Stimulated activated CD4-positive, alpha-beta T cell treated with anti-CD3 and anti-CD28 coated beads, TNF-alpha, amount 100 ng/mL, for 24 hours (primary cell): ENCODE measurements around the gene PLLP.

ENCODE experiments used
- DNase-seq, 3 experiments: peaks; one replicate each; pipeline ENCODE4 v3.0.0-alpha.2; 2020; ENCODE audit warnings: low read depth in 3 of 3

The PLLP gene, protein sequence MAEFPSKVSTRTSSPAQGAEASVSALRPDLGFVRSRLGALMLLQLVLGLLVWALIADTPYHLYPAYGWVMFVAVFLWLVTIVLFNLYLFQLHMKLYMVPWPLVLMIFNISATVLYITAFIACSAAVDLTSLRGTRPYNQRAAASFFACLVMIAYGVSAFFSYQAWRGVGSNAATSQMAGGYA

GRCh38 chr16:57284209-57284951 is at the start of gene PLLP:
Gene PLLP, minus strand, starts transcription at chr16:57284672. Its CDS starts 132 bp downstream, at chr16:57284540.
- DNase-seq = peak in 1 of 3 experiments; percentile 44

GRCh38 chr16:57333402-57333801 is 48.9 kb upstream of the PLLP start:
- DNase-seq = no peak

DNA sequence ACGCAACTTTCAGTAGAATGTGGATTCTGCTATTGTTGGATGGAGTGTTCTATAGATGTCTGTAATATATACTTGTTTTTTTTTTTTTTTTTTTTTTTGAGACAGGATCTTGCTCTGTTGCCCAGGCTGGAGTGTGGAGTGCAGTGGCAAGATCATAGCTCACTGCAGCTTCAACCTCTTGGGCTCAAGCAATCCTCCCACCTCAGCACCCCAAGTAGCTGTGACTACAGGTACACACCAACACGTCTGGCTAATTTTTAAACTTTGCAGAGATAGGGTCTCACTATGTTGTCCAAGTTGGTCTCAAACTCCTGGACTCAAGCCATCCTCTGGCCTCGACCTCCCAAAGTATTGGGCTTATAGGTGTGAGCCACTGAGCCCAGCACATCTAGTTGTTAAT is 46.9 kb upstream of the PLLP start:
- no peak for DNase-seq

DNA sequence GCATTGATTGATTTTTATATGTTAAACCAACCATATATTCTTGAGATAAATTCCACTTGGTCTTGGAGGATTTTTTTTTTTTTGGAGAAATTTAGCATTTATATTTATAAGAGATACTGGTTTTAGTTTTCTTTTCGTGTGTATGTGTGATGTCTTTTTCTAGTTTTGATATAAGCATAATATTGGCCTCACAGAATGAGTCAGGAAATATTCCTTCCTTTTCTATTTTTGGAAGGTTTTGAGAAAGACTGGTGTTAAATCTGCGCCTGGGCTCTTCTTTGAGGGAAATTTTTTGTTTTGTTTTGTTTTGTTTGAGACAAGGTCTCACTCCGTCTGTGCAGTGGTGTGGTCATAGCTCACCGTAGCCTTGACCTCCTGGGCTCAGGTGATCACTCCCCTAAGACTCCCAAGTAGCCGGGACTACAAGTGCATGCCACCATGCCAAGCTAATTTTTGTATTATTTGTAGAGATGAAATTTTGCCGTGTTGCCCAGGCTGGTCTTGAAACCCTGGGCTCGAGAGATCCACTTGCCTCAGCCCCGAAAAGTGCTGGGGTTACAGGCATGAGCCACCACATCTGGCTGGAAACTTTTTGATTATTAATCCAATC is 45.4 kb upstream of the PLLP start:
- no peak for DNase-seq

DNA sequence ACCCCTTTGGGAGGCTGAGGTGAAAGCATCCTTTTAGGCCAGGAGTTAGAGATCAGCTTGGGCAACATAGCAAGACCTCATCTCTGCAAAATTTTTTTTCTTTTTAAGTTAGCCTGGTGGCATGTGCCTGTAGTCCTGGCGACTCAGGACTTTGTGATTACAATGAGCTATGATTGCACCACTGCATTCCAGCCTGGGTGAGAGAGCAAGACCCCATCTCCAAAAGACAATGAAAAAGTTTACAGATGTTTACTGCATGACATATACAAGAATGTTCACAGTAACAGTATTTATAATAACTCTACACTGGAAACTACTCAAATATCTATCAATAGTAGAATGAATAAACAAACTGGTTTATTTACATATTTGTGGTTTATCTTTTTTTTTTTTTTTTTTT is 41.0 kb upstream of the PLLP start:
- no peak for DNase-seq

DNA sequence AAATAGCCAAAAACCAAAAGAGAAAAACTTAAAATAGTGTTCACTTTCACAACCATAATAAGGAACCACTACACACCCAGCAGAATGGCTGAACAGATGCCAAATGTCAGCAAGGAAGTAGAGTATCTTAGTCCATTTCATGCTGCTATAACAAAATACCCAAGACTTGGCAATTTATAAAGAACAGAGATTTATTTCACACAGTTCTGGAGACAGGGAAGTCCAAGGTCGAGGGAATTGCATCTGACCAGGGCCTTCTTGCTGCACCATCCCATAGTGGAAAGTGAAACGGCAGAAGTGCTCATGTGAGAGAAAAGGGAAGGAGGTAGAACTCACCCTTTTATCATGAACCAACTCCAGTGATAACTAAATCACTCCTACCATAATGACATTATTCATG is 40.3 kb upstream of the PLLP start:
- DNase-seq = no peak

- no peak for DNase-seq
These were observed 35.2 kb upstream of the PLLP start for GRCh38 chr16:57319646-57320045.

GRCh38 chr16:57318240-57318970 is 33.9 kb upstream of the PLLP start:
- no peak for DNase-seq

DNA sequence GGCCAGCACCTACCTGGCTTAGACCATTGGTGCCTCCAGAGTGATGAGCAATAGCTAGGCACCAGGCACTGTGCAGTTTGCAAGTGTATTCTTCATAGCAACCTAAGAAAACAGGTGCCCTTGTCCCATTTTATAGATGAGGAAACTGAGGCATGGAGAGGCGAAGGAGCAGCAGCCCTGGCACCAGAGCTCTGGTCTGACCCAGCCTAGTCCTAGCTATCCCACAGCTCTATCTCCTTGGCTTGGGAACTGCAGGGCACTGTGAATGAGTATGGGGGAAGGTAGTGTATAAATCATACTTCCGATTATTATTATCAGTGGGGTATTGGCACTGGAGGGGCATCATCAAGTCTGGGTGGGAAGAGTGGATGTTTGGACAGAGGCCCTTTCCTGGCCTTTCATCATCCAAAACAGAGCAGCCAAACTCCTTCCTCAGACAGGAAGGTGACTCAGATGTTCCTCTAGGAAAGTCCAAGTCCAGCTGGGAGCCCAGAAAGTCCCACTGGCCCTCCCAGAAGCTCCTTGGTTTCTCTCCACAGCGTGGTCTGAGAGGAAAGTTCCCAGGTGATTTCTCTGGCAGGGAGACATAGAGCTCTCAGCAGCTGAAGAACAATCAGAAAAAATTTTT is 32.0 kb upstream of the PLLP start:
- DNase-seq = no peak

- DNase-seq = no peak
These were observed 30.9 kb upstream of the PLLP start for GRCh38 chr16:57315416-57315815.

DNA sequence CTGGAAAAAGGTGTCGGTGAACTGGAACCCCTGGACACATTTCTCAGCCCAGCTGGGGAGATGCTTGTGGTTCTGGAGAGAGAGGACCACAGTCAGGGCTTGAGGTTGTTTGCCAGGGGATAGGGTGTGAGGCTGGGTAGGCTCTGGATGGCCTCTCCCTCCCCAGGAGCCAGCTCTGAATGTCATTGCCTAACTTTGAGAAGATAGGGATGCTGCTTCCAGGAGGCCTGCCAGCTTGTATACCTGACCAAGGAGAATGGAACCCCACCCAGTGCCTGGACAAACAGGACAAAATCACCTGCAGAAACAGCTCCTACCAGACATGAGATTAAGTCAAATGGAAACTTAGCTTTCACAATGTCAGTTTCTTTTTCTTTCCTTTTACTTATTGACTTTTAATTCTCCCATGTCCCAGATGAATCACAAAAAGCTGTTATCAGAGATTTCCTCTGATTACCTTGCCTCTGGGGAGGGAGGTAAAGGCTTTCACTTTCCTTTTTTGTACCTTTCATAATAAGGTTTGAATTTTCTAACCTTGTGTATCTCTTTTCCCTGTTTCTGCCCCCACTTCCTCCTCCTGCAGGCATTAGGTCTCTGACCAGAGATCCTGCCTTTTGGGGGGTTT is 29.8 kb upstream of the PLLP start:
- no peak for DNase-seq

DNA sequence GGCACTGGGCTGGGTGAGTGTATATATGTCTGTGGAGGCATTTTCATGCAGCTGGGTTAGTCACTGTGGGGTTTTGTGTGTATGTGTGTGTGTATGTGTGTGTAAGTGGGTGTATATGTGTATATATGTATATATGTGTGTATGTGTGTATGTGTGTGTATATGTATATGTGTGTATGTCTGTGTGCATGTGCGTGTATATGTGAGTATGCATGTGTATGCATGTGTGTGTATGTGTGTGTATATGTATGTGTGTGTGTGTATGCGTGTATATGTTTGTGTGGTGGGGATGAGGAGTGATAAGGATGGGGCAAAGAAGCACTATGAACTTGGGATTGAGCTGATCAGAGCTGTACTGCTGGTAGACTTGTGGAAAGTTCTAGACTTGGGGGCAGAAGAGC is 29.0 kb upstream of the PLLP start:
- DNase-seq = no peak

- no peak for DNase-seq
These were observed 26.3 kb upstream of the PLLP start for GRCh38 chr16:57310801-57311200.

DNA sequence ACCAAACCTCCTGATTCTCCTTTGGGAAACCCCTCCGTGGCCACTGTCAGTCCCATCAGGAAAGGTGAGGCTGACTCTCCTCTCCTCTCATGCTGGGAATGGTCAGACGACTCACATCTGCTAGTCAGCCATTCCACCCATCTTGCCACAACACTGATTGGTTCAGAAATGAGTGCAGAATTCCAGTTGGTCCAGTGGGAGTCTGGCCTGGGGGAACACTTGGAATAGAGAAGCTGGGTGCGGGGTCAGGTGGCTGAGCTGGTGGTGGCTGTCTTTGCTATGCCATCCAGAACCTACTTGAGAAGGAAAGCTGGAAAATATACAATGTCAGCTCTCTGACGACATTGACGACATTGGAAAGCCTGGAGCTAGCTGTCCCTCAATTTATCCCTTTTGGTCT is 23.6 kb upstream of the PLLP start:
- DNase-seq = no peak

GRCh38 chr16:57307365-57307764 is 22.9 kb upstream of the PLLP start:
- DNase-seq = no peak

GRCh38 chr16:57306676-57307341 is 22.3 kb upstream of the PLLP start:
- no peak for DNase-seq

- no peak for DNase-seq
These were observed 20.8 kb upstream of the PLLP start for GRCh38 chr16:57305159-57305811.

GRCh38 chr16:57304169-57305061 is 19.9 kb upstream of the PLLP start:
- no peak for DNase-seq

DNA sequence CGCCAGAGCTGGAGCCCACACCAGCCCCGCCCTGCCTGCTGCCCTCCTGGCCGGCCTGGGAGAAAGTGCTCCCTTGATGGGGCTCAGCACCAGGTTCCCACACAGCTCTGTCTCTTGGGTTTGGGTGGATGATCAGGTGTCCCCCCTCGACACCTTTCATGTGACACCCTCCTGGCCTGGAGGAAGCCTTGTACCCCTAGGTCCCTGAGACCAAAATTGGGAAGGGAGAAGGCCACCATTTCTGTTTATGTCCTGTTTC is 19.4 kb upstream of the PLLP start:
- no peak for DNase-seq
